ENCODE results near the gene GRB10. TPM values are rescaled to one million over a fixed set of nuclear protein-coding genes. Genes with fewer than 3 reads are reported as not detected.
"Not testable (repeated sequence)": the region's sequence is repeated elsewhere in the genome, so short reads cannot be mapped to it uniquely, and the experiment has no call there.

The GRB10 gene
- total RNA-seq, 1 experiment from 2014 or later = 0.10 TPM

GRCh38 chr7:50745336-50745735 lies 37.4 kb downstream of the GRB10 start:
- DNase-seq (ENCODE audit: low read depth) = no peak

- DNase-seq (ENCODE audit: low read depth) = no peak
Measured at GRCh38 chr7:50743893-50744292, 38.8 kb downstream of the GRB10 start.

- DNase-seq (ENCODE audit: low read depth) = no peak
Measured at GRCh38 chr7:50743016-50743415, 39.7 kb downstream of the GRB10 start.

- no peak for DNase-seq (ENCODE audit: low read depth)
Measured at GRCh38 chr7:50742401-50742800, 40.3 kb downstream of the GRB10 start.

- peak; percentile 42 for DNase-seq (ENCODE audit: low read depth)
Measured at GRCh38 chr7:50739744-50740435, 42.8 kb downstream of the GRB10 start.

- DNase-seq (ENCODE audit: low read depth) = no peak
Measured at GRCh38 chr7:50738932-50739331, 43.8 kb downstream of the GRB10 start.

GRCh38 chr7:50735836-50736235 lies 46.9 kb downstream of the GRB10 start:
- not testable (repeated sequence) for DNase-seq (ENCODE audit: low read depth)

GRCh38 chr7:50735333-50735732 lies 47.4 kb downstream of the GRB10 start:
- no peak for DNase-seq (ENCODE audit: low read depth)

- DNase-seq (ENCODE audit: low read depth) = no peak
Measured at GRCh38 chr7:50734246-50734645, 48.5 kb downstream of the GRB10 start.

GRCh38 chr7:50733552-50733951 lies 49.1 kb downstream of the GRB10 start:
- peak; percentile 75 for DNase-seq (ENCODE audit: low read depth)

GRCh38 chr7:50731703-50732582 lies 50.8 kb downstream of the GRB10 start:
- DNase-seq (ENCODE audit: low read depth) = no peak

GRCh38 chr7:50730446-50731400 lies 52.0 kb downstream of the GRB10 start:
- peak; percentile 41 for DNase-seq (ENCODE audit: low read depth)

GRCh38 chr7:50729962-50730361 lies 52.7 kb downstream of the GRB10 start:
- peak; percentile 36 for DNase-seq (ENCODE audit: low read depth)

GRCh38 chr7:50728184-50728583 lies 54.5 kb downstream of the GRB10 start:
- DNase-seq (ENCODE audit: low read depth) = peak; percentile 24

GRCh38 chr7:50727711-50728110 lies 55.0 kb downstream of the GRB10 start:
- no peak for DNase-seq (ENCODE audit: low read depth)

GRCh38 chr7:50727072-50727471 lies 55.6 kb downstream of the GRB10 start:
- DNase-seq (ENCODE audit: low read depth) = peak; percentile 25

GRCh38 chr7:50725774-50726173 lies 56.9 kb downstream of the GRB10 start:
- DNase-seq (ENCODE audit: low read depth) = no peak

- DNase-seq (ENCODE audit: low read depth) = peak; percentile 58
Measured at GRCh38 chr7:50724526-50725520, 57.9 kb downstream of the GRB10 start.

GRCh38 chr7:50723888-50724287 lies 58.8 kb downstream of the GRB10 start:
- DNase-seq (ENCODE audit: low read depth) = peak; percentile 81

GRCh38 chr7:50723173-50723572 lies 59.5 kb downstream of the GRB10 start:
- DNase-seq (ENCODE audit: low read depth) = no peak
